Measurements from ENCODE around the gene CACYBP. TPM values are rescaled to one million over a fixed set of nuclear protein-coding genes. Genes with fewer than 3 reads are reported as not detected.

The CACYBP gene
- total RNA-seq, 4 donors from 2014 or later, result 53.2 to 149 (median 89.1) TPM

DNA sequence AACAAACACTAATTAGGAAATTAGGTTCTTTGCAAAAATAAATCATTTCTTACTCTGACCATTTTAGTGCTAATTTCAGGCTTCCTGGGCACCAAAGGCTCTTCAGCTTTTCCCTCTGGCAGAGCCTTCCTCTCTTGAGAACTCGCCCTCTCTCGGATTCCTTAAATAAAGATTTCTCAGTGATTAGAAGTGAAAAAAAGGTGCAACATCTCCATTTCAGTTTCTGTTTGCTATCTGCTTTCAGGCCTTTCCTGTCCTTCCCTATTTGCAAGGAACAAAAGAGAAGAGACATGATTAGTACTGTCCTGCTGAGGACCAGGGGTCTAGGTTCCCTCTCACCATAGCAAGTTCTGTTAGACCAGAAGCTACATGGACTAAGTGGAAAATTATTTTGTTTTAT lies 27.8 kb upstream of the CACYBP start:
- TF ChIP-seq, protein P1, sequence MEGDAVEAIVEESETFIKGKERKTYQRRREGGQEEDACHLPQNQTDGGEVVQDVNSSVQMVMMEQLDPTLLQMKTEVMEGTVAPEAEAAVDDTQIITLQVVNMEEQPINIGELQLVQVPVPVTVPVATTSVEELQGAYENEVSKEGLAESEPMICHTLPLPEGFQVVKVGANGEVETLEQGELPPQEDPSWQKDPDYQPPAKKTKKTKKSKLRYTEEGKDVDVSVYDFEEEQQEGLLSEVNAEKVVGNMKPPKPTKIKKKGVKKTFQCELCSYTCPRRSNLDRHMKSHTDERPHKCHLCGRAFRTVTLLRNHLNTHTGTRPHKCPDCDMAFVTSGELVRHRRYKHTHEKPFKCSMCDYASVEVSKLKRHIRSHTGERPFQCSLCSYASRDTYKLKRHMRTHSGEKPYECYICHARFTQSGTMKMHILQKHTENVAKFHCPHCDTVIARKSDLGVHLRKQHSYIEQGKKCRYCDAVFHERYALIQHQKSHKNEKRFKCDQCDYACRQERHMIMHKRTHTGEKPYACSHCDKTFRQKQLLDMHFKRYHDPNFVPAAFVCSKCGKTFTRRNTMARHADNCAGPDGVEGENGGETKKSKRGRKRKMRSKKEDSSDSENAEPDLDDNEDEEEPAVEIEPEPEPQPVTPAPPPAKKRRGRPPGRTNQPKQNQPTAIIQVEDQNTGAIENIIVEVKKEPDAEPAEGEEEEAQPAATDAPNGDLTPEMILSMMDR (IDR thresholded peaks at IDR 0.05), result no peak
- DNase-seq (ENCODE audit: low spot score) (no peak), ATAC-seq (ENCODE audit: low FRiP score) (no peak)

- DNase-seq (ENCODE audit: low spot score), result no peak
Measured at GRCh38 chr1:174974711-174975119, 25.0 kb upstream of the CACYBP start.

GRCh38 chr1:174975764-174976163 lies 24.0 kb upstream of the CACYBP start:
- DNase-seq (ENCODE audit: low spot score) (no peak), ATAC-seq (ENCODE audit: low FRiP score) (peak; percentile 50)
- TF ChIP-seq, protein P1 (IDR thresholded peaks at IDR 0.05), result no peak

More at GRCh38 chr1:174974711-174975119, 25.0 kb upstream of the CACYBP start:
- TF ChIP-seq, protein P1 (IDR thresholded peaks at IDR 0.05), result no peak
- ATAC-seq (ENCODE audit: low FRiP score), result peak; percentile 33

DNA sequence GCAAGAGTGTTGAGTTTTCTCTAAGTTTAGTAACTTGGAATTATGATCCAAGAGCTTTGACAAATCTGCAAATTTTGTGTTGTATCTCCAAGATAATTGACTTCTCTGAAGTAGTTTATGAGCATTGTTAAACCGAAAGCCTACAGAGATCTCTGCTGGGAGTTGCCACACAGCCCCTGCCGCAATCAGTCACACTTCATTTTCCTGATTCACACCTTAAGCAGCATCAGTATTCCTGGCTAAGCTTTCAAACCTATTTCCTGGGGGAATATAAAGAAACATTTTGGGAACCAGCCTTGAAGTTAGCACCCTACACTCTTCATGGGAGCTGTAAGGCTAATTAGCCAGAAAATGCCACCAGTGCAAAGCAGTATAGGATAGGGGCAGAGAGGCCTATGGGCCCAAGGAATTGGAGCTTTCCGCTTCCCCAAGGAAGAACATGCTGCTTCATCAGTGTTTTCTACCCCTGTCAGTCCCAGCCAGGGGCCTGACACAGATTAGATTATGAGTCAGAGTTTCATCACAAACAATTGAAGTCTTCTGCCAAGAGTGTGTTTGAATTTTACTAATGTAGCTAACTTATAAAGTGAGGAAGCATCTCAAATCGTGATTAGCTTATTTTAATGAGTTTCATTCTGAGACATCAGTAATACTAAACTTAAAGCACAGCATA lies 23.2 kb upstream of the CACYBP start:
- TF ChIP-seq, protein P1 (IDR thresholded peaks at IDR 0.05), result no peak
- ATAC-seq (ENCODE audit: low FRiP score) (peak; percentile 83), DNase-seq (ENCODE audit: low spot score) (no peak)

GRCh38 chr1:174982971-174983689 lies 16.6 kb upstream of the CACYBP start:
- DNase-seq (ENCODE audit: low spot score), result no peak
- TF ChIP-seq, protein P1 (IDR thresholded peaks at IDR 0.05), result peak in 1 of 3 donors; percentile 48
- no peak for ATAC-seq (ENCODE audit: low FRiP score)

GRCh38 chr1:174984952-174985351 lies 14.8 kb upstream of the CACYBP start:
- ATAC-seq (ENCODE audit: low FRiP score), result no peak
- TF ChIP-seq, protein P1 (IDR thresholded peaks at IDR 0.05), result no peak
- DNase-seq (ENCODE audit: low spot score), result no peak
